ENCODE data around the gene MYO16. TPM values are rescaled to one million over a fixed set of nuclear protein-coding genes. Genes with fewer than 3 reads are reported as not detected.

MYO16 gene
- polyA plus RNA-seq, 4 donors = 0.26 to 0.54 (median 0.43) TPM

GRCh38 chr13:109162248-109163036 is 533.0 kb downstream of the MYO16 start:
- no peak for DNase-seq (ENCODE audit: low read depth in 4 of 4, low spot score in 3 of 4)

GRCh38 chr13:109163037-109163379 is 533.6 kb downstream of the MYO16 start:
- no peak for DNase-seq (ENCODE audit: low read depth in 4 of 4, low spot score in 3 of 4)

GRCh38 chr13:109165417-109165904 is 536.0 kb downstream of the MYO16 start:
- DNase-seq (ENCODE audit: low read depth in 4 of 4, low spot score in 3 of 4) = no peak

- DNase-seq (ENCODE audit: low read depth in 4 of 4, low spot score in 3 of 4) = no peak
These were observed 537.4 kb downstream of the MYO16 start for GRCh38 chr13:109166804-109167203.

GRCh38 chr13:109172136-109172535 is 542.7 kb downstream of the MYO16 start:
- DNase-seq (ENCODE audit: low read depth in 4 of 4, low spot score in 3 of 4) = no peak

- no peak for DNase-seq (ENCODE audit: low read depth in 4 of 4, low spot score in 3 of 4)
These were observed 546.3 kb downstream of the MYO16 start for GRCh38 chr13:109175666-109176065.

GRCh38 chr13:109180905-109181425 is 551.6 kb downstream of the MYO16 start:
- DNase-seq (ENCODE audit: low read depth in 4 of 4, low spot score in 3 of 4) = no peak

- DNase-seq (ENCODE audit: low read depth in 4 of 4, low spot score in 3 of 4) = no peak
These were observed 553.5 kb downstream of the MYO16 start for GRCh38 chr13:109182777-109183465.

- DNase-seq (ENCODE audit: low read depth in 4 of 4, low spot score in 3 of 4) = no peak
These were observed 562.0 kb downstream of the MYO16 start for GRCh38 chr13:109191413-109191812.

- DNase-seq (ENCODE audit: low read depth in 4 of 4, low spot score in 3 of 4) = no peak
These were observed 562.9 kb downstream of the MYO16 start for GRCh38 chr13:109192306-109192705.

GRCh38 chr13:109196948-109197347 is 567.5 kb downstream of the MYO16 start:
- DNase-seq (ENCODE audit: low read depth in 4 of 4, low spot score in 3 of 4) = no peak

- no peak for DNase-seq (ENCODE audit: low read depth in 4 of 4, low spot score in 3 of 4)
These were observed 569.2 kb downstream of the MYO16 start for GRCh38 chr13:109198585-109198984.

- no peak for DNase-seq (ENCODE audit: low read depth in 4 of 4, low spot score in 3 of 4)
These were observed 569.9 kb downstream of the MYO16 start for GRCh38 chr13:109199280-109199679.

- no peak for DNase-seq (ENCODE audit: low read depth in 4 of 4, low spot score in 3 of 4)
These were observed 571.1 kb downstream of the MYO16 start for GRCh38 chr13:109200556-109200955.

- no peak for DNase-seq (ENCODE audit: low read depth in 4 of 4, low spot score in 3 of 4)
These were observed 574.2 kb downstream of the MYO16 start for GRCh38 chr13:109203587-109203986.

GRCh38 chr13:109204252-109204651 is 574.8 kb downstream of the MYO16 start:
- DNase-seq (ENCODE audit: low read depth in 4 of 4, low spot score in 3 of 4) = no peak

GRCh38 chr13:109204657-109205056 is 575.2 kb downstream of the MYO16 start:
- DNase-seq (ENCODE audit: low read depth in 4 of 4, low spot score in 3 of 4) = no peak

GRCh38 chr13:109205315-109205714 is 575.9 kb downstream of the MYO16 start:
- no peak for DNase-seq (ENCODE audit: low read depth in 4 of 4, low spot score in 3 of 4)

- DNase-seq (ENCODE audit: low read depth in 4 of 4, low spot score in 3 of 4) = no peak
These were observed 577.2 kb downstream of the MYO16 start for GRCh38 chr13:109206616-109207015.

- no peak for DNase-seq (ENCODE audit: low read depth in 4 of 4, low spot score in 3 of 4)
These were observed 578.2 kb downstream of the MYO16 start for GRCh38 chr13:109207622-109208021.

- no peak for DNase-seq (ENCODE audit: low read depth in 4 of 4, low spot score in 3 of 4)
These were observed 579.1 kb downstream of the MYO16 start for GRCh38 chr13:109208522-109208921.

GRCh38 chr13:109209526-109209925 is 580.1 kb downstream of the MYO16 start:
- no peak for DNase-seq (ENCODE audit: low read depth in 4 of 4, low spot score in 3 of 4)

Measured in left renal pelvis (tissue), 4 donors.